HT1080 (cell line): ENCODE measurements around the gene TICAM2. TPM values are rescaled to one million over a fixed set of nuclear protein-coding genes. Genes with fewer than 3 reads are reported as not detected.

Experiments used
- DNase-seq: peaks from one replicate; pipeline ENCODE4 v3.0.0-alpha.2; 2015; ENCODE audit warnings: low read depth
- total RNA-seq: library from RNA; depleted of rRNA; stranded (reverse); fragments of >200 nt; shearing (Covaris generic); gene quantifications from 2 replicates; pipeline ENCODE4 v1.2.3, GENCODE V29; 2014; rRNA removed

The TICAM2 gene
- total RNA-seq, 1 experiment from 2014 or later, result 2.4 TPM

DNA sequence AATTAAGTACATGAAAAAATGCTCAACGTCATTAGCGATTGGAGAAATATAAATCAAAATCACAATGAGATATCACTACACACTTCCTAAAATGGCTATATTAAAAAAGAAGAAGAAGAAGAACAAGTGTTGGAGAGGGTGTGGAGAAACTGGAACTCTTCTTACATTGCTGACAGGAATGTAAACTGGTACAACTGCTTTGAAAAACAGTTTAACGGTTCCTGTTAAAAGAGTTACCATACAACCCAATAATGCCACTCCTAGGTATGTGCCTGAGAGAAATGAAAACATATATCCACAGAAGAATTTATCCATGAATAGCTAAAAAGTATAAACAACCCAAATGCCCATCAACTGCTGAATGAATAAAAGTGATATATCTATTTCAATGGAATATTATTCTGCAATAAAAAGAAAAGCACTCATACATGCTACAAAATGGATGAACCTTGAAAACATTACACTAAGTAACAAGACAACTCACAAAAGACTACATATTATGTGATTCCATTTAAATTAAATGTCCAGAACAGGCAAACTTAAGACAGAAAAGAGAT, 66.7 kb downstream of the TICAM2 start:
- DNase-seq, result no peak

DNA sequence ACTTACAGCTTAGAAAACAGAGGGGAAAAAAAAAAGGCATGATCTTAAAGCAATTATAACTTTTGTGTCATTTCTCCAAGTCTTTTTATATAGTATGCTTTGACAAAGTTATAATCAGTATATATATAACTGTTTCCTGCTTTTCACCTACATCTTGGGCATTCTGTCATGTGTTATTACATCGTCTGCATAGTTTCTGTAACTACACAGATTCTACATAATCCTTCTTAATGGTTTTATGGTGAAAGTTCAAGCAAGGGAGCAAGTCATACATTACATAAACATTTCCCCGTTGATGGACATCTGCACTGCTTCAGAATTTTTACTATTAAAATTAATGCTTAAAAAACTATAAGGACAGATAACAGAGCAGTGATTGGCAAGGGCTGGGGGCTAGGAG, 69.8 kb downstream of the TICAM2 start:
- DNase-seq, result no peak

DNA sequence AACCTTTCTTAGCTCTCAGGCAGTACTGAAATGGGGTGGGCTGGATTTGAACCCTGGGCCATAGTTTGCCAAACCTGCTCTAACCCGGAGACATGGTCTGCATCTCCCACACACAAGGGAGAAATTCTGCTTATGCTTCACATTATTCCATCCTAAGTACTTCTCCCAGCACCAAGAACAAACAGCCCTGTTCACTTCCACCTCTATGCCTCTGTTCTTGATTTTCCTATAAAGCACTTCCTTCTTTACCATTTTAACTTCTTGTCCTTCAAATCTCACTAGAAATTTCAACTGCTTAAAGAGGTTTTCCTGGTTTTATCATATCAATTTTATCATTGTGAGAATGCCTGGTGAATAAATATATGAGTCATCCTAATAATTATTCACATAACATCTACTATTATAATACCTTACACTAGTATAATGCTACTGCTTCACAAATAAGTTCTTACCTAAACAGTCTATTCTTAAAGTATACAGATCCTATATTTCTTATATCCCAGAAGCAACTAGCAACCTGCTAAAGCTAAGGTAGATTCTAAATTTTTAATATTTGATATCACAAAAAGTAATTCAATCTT, 70.4 kb downstream of the TICAM2 start:
- DNase-seq, result no peak

DNA sequence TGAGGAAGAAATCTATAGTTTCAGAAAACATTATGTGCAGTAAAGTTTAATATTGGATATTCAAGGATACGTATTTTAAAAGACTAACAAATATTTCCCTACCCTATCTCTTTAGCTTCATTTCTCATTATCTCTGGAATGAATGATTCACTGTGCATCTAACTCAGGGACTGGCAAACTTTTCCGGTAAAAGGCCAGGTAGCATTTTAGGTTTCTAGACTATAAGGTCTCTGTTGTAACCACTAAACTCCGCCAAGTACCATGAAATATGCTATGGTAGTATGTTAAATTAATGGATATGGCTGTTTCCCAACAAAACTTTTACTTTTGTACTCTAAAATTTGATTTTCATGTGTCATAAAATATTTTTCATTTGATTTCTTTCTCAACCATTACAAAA, 70.9 kb downstream of the TICAM2 start:
- DNase-seq, result no peak

DNA sequence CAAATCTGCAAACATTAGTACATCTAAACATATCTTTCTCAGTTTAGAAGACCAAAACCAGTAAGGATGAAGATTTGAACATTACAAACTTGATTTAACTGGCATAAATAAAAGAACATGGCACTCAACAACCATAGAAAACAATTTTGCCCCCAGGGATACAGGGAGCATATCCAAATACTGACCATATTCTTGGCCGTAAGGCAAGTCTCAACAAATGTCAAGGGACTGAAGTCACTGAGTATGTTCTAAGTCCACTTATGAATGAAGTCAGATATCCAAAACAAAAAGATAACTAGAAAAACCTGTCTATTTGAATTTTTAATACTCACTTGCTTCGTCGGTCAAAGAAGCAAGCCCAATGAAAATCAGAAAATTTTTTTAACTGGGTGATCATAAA, 71.9 kb downstream of the TICAM2 start:
- DNase-seq, result no peak

Other genes starting within 250 kb of the TICAM2 start
- gene FEM1C, start 57.7 kb downstream of the TICAM2 start, total RNA-seq, result 8.1 and 12.9 TPM in 2 replicates
- gene TMED7, start 23.6 kb upstream of the TICAM2 start, total RNA-seq, result 180 and 288 TPM in 2 replicates
- gene CDO1, start 214.2 kb upstream of the TICAM2 start, total RNA-seq, result 1.4 and 3.3 TPM in 2 replicates
- gene ATG12, start 239.1 kb upstream of the TICAM2 start, total RNA-seq, result 28.9 and 30.5 TPM in 2 replicates
- gene AP3S1, start 239.5 kb upstream of the TICAM2 start, total RNA-seq, result 64.6 and 96.6 TPM in 2 replicates